Measurements from ENCODE around the gene PCDHGB3. TPM values are rescaled to one million over a fixed set of nuclear protein-coding genes. Genes with fewer than 3 reads are reported as not detected.
A peak's percentile ranks its signal among the peaks of the same experiment; 100 is the strongest.
"Not testable (repeated sequence)": the region's sequence is repeated elsewhere in the genome, so short reads cannot be mapped to it uniquely, and the experiment has no call there.

The PCDHGB3 gene
- total RNA-seq, 2 experiments from 2014 or later: 0.07 TPM; not detected in 1

DNA sequence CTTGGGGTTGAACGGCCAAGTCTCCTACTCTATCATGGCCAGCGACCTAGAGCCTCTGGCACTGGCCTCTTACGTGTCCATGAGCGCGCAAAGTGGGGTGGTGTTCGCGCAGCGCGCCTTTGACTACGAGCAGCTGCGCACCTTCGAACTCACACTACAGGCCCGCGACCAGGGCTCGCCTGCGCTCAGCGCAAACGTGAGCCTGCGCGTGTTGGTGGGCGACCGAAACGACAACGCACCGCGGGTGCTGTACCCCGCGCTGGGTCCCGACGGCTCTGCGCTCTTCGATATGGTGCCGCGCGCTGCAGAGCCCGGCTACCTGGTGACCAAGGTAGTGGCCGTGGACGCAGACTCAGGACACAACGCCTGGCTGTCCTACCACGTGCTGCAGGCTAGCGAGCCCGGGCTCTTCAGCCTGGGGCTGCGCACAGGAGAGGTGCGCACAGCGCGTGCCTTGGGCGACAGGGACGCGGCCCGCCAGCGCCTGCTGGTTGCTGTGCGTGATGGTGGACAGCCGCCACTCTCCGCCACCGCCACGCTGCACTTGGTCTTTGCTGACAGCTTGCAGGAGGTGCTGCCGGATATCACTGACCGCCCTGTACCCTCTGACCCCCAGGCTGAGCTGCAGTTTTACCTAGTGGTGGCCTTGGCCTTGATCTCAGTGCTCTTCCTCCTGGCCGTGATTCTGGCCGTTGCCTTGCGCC, 29.7 kb downstream of the PCDHGB3 start:
- intact Hi-C loops (cut with micrococcal nuclease): no loop called here
- Mint-ChIP-seq H3K27ac (no peak overlapping the region), H3K27me3 (ENCODE audit: low read depth) (peaks cover 58% of the 10 kb centered on the region), H3K4me3 (no peak overlapping the region), H3K36me3 (ENCODE audit: low read depth) (peaks cover 10% of the 10 kb centered on the region), H3K4me1 (ENCODE audit: low read depth) (peaks cover 5% of the 10 kb centered on the region), H3K9me3 (peaks cover 21% of the 10 kb centered on the region)
- DNase-seq: no peak
- CTCF ChIA-PET: interaction anchor here (0.9 to 1.3 kb wide), 2 partner anchors 113 to 595 kb away, joined by 3 to 6 read pairs; no protein-coding TSS in a partner anchor

DNA sequence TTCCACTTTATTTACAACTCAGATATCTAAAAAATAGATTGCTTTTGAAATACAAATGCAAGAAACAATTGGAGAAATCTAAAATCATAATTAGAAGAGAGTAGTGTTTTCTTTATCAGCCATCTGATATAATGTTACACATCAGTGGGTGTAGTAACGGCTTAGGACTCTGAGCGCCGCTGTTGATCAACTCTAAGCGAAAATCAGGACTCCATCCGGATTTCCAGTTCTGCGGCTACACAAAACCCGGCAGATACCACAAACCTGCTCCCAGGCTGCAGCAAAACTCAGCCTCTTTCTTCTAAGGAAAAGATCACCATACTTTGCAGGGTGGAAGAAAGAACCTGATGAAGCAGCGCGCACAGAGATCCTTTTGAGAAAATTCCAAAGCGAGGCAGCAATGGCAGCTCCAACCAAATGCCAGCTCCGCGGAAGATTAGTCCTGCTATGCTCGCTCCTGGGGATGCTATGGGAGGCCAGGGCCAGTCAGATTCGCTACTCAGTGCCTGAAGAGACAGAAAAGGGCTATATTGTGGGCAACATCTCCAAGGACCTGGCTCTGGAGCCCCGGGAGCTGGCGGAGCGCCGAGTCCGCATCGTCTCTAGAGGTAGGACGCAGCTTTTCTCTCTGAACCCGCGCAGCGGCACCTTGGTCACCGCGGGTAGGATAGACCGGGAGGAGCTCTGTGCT, 32.7 kb downstream of the PCDHGB3 start, which contains the start of gene PCDHGA9:
Gene PCDHGA9, plus strand, starts transcription at position 226 of the 691 bp plus-strand sequence. Its CDS starts 175 bp downstream, at position 401.
- Mint-ChIP-seq H3K36me3 (ENCODE audit: low read depth) (peaks cover 10% of the 10 kb centered on the region), H3K9me3 (peaks cover 21% of the 10 kb centered on the region), H3K4me3 (peak within 1 kb of the TSS; percentile 45), H3K4me1 (ENCODE audit: low read depth) (peaks cover 5% of the 10 kb centered on the region), H3K27ac (no peak within 1 kb of the TSS), H3K27me3 (ENCODE audit: low read depth) (peaks cover 60% of the 10 kb centered on the region)
- intact Hi-C loops (cut with micrococcal nuclease): no loop called here
- DNase-seq: peak; percentile 45
- CTCF ChIA-PET: interaction anchor here (0.6 to 1.9 kb wide), 7 partner anchors 9 to 206 kb away, joined by 3 to 6 read pairs (median 3); partner anchors contain the start of genes PCDHGA10, PCDHGA2 and TAF7

DNA sequence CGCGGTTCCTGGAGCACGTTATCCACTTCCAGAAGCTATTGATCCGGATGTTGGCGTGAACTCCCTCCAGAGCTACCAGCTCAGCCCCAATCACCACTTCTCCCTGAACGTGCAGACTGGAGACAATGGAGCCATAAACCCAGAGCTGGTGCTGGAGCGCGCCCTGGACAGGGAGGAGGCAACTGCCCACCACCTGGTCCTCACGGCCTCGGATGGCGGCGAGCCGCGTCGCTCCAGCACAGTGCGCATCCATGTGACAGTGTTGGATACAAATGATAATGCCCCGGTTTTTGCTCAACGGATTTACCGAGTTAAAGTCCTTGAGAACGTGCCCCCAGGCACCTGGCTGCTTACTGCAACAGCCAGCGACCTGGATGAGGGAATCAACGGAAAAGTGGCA, 33.3 kb downstream of the PCDHGB3 start:
- Mint-ChIP-seq H3K36me3 (ENCODE audit: low read depth) (peaks cover 11% of the 10 kb centered on the region), H3K27me3 (ENCODE audit: low read depth) (peaks cover 63% of the 10 kb centered on the region), H3K4me3 (no peak overlapping the region), H3K9me3 (peaks cover 23% of the 10 kb centered on the region), H3K27ac (no peak overlapping the region), H3K4me1 (ENCODE audit: low read depth) (peaks cover 6% of the 10 kb centered on the region)
- CTCF ChIA-PET: interaction anchor here (1.0 to 1.9 kb wide), 6 partner anchors 8 to 153 kb away, joined by 3 to 6 read pairs (median 4); partner anchors contain the start of genes PCDHGA10, PCDHGA2 and TAF7
- intact Hi-C loops (cut with micrococcal nuclease): no loop called here
- no peak for DNase-seq

DNA sequence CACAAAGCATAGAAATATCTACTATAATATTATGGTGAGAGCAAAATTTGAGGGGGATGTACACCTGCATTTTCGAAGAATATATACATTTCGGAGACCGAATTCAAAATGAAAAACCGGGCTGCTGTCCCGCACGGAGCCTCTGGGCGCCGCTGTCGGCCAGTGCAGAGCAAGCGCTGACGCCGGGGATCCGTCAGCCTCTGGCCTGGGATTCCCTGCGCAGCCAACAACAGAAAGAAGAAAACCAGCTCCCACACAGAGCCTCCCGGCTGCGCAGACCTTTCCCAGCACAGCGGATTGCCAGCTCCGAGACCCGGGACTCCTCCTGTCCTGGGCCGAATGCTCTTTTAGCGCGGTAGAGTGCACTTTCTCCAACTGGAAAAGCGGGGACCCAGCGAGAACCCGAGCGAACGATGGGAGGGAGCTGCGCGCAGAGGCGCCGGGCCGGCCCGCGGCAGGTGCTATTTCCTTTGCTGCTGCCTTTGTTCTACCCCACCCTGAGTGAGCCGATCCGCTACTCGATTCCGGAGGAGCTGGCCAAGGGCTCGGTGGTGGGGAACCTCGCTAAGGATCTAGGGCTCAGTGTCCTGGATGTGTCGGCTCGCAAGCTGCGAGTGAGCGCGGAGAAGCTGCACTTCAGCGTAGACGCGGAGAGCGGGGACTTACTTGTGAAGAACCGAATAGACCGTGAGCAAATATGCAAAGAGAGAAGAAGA, 37.9 kb downstream of the PCDHGB3 start, which contains the start of gene PCDHGB6:
Gene PCDHGB6, plus strand, starts transcription at position 232 of the 716 bp plus-strand sequence. Its CDS starts 182 bp downstream, at position 414.
- DNase-seq: peak; percentile 51
- not testable (repeated sequence) for H3K27ac Mint-ChIP-seq; H3K4me1 Mint-ChIP-seq (ENCODE audit: low read depth)
- intact Hi-C loops (cut with micrococcal nuclease): loop anchor here (5.0 kb wide), 1 partner anchor 36 kb away; the partner anchor contains the start of genes PCDHGA6 and PCDHGB3
- CTCF ChIA-PET: interaction anchor here (0.7 to 2.0 kb wide), 6 partner anchors 9 to 156 kb away, joined by 3 to 9 read pairs (median 4); partner anchors contain the start of genes PCDHGA11, PCDHGB7, PCDHGC3 and TAF7
- H3K9me3 Mint-ChIP-seq: peaks cover 19% of the 10 kb centered on the region
- peaks cover 66% of the 10 kb centered on the region for H3K27me3 Mint-ChIP-seq (ENCODE audit: low read depth)
- H3K4me3 Mint-ChIP-seq: peak within 1 kb of the TSS; percentile 48
- H3K36me3 Mint-ChIP-seq (ENCODE audit: low read depth): peaks cover 14% of the 10 kb centered on the region

DNA sequence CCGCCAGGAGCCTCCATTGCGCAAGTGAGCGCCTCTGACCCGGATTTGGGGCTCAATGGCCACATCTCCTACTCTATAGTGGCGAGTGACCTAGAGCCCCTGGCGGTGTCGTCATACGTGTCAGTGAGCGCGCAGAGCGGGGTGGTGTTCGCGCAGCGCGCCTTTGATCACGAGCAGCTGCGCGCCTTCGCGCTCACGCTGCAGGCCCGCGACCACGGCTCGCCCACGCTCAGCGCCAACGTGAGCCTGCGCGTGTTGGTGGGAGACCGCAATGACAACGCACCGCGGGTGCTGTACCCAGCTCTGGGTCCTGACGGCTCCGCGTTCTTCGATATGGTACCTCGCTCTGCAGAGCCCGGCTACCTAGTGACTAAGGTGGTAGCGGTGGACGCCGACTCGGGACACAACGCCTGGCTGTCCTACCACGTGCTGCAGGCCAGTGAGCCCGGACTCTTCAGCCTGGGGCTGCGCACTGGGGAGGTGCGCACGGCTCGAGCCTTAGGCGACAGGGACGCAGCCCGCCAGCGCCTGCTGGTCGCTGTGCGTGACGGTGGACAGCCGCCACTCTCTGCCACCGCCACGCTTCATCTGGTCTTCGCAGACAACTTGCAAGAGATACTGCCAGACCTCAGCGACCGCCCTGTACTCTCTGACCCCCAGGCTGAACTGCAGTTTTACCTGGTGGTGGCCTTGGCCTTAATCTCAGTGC, 39.7 kb downstream of the PCDHGB3 start:
- DNase-seq: no peak
- Mint-ChIP-seq H3K27me3 (ENCODE audit: low read depth) (peaks cover 69% of the 10 kb centered on the region), H3K36me3 (ENCODE audit: low read depth) (peaks cover 17% of the 10 kb centered on the region), H3K4me1 (ENCODE audit: low read depth) (peaks cover 14% of the 10 kb centered on the region), H3K4me3 (no peak overlapping the region), H3K27ac (no peak overlapping the region), H3K9me3 (peaks cover 17% of the 10 kb centered on the region)
- CTCF ChIA-PET: interaction anchor here (0.5 kb wide), 1 partner anchor 12 kb away, joined by 3 read pairs; the partner anchor contains the start of gene PCDHGB5
- intact Hi-C loops (cut with micrococcal nuclease): loop anchor here (5.0 to 10.0 kb wide), 3 partner anchors 37 to 465 kb away; partner anchors contain the start of genes DIAPH1, PCDH1, PCDHGA6 and PCDHGB3

DNA sequence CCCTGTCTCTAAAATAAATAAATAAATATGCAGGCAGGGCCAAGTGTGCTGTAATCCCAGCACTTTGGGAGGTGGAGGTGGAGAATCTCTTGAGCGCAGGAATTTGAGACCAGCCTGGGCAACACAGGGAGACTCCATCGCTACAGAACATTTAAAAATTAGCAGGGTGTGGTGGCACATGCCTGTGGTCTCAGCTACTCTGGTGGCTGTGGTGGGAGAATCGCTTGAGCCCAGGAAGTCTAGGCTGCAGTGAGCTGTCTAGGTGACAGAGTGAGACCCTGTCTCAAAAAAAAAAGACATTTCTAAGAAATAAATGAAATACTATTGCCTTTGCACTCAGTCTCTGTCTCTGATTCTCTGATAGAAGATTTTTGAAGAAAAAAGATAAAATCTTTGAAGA, 41.5 kb downstream of the PCDHGB3 start:
- H3K36me3 Mint-ChIP-seq (ENCODE audit: low read depth): peaks cover 23% of the 10 kb centered on the region
- H3K4me3 Mint-ChIP-seq: no peak overlapping the region
- peaks cover 68% of the 10 kb centered on the region for H3K27me3 Mint-ChIP-seq (ENCODE audit: low read depth)
- no peak overlapping the region for H3K27ac Mint-ChIP-seq
- CTCF ChIA-PET: interaction anchor here (0.6 to 2.7 kb wide), 6 partner anchors 8 to 101 kb away, joined by 3 to 14 read pairs (median 4); partner anchors contain the start of gene PCDHGA11
- intact Hi-C loops (cut with micrococcal nuclease): loop anchor here (5.0 to 10.0 kb wide), 2 partner anchors 206 to 463 kb away; partner anchors contain the start of genes DIAPH1 and PCDH1
- peaks cover 17% of the 10 kb centered on the region for H3K9me3 Mint-ChIP-seq
- H3K4me1 Mint-ChIP-seq (ENCODE audit: low read depth): peaks cover 14% of the 10 kb centered on the region
- DNase-seq: no peak

DNA sequence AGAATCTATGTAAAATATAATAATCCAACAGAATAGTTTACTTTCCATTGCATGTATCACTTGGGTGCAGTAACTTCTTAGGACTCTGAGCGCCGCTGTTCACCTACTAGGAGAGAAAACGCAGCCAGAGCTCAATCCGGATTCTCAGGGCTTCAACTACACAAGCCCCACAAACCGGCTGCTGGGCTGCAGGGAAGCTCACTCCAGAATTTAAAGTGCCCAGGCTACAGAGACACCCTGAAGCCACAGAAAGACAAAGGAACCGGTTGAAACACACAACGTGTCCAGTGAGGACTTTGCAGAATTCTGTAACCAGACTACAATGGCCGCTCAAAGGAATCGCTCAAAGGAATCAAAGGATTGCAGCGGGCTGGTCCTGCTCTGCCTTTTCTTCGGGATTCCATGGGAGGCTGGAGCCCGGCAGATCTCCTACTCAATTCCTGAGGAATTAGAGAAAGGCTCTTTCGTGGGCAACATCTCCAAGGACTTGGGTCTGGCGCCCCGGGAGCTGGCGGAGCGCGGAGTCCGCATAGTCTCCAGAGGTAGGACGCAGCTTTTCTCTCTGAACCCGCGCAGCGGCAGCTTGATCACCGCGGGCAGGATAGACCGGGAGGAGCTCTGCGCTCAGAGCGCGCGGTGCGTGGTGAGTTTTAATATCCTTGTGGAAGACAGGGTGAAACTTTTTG, 43.0 kb downstream of the PCDHGB3 start, which contains the start of gene PCDHGA10:
Gene PCDHGA10, plus strand, starts transcription at position 134 of the 686 bp plus-strand sequence. Its CDS starts 189 bp downstream, at position 323.
- Mint-ChIP-seq H3K27me3 (ENCODE audit: low read depth) (peaks cover 69% of the 10 kb centered on the region), H3K9me3 (peaks cover 20% of the 10 kb centered on the region), H3K4me1 (ENCODE audit: low read depth) (peaks cover 16% of the 10 kb centered on the region), H3K4me3 (peak within 1 kb of the TSS; percentile 78), H3K27ac (no peak within 1 kb of the TSS), H3K36me3 (ENCODE audit: low read depth) (peaks cover 25% of the 10 kb centered on the region)
- intact Hi-C loops (cut with micrococcal nuclease): loop anchor here (1.0 to 10.0 kb wide), 6 partner anchors 92 to 462 kb away; partner anchors contain the start of genes DIAPH1, PCDH1 and TAF7
- DNase-seq: peak; percentile 73
- CTCF ChIA-PET: interaction anchor here (0.6 to 7.2 kb wide), 30 partner anchors 8 to 191 kb away, joined by 3 to 45 read pairs (median 4); partner anchors contain the start of genes PCDHGA11, PCDHGA12, PCDHGA5 and PCDHGA9

DNA sequence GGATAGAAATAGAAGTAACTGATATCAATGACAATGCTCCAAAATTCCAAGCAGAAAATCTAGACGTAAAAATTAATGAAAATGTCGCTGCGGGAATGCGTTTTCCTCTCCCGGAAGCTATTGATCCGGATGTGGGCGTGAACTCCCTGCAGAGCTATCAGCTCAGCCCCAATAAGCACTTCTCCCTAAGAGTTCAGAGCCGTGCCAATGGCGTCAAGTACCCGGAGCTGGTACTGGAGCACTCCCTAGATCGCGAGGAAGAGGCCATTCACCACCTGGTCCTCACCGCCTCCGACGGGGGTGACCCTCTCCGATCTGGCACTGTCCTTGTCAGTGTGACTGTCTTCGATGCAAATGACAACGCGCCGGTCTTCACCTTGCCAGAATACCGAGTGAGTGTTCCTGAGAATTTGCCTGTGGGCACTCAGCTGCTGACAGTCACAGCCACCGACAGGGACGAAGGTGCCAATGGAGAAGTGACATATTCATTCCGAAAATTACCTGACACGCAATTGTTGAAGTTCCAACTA, 43.6 kb downstream of the PCDHGB3 start:
- Mint-ChIP-seq H3K27ac (no peak overlapping the region), H3K9me3 (peaks cover 22% of the 10 kb centered on the region), H3K27me3 (ENCODE audit: low read depth) (peaks cover 69% of the 10 kb centered on the region), H3K4me3 (peak overlapping the region; percentile 78), H3K4me1 (ENCODE audit: low read depth) (peaks cover 16% of the 10 kb centered on the region), H3K36me3 (ENCODE audit: low read depth) (peaks cover 30% of the 10 kb centered on the region)
- CTCF ChIA-PET: interaction anchor here (0.6 to 7.2 kb wide), 26 partner anchors 8 to 153 kb away, joined by 3 to 45 read pairs (median 5); partner anchors contain the start of genes PCDHGA11, PCDHGA12, PCDHGA5 and PCDHGA9
- no peak for DNase-seq
- intact Hi-C loops (cut with micrococcal nuclease): loop anchor here (1.0 to 10.0 kb wide), 5 partner anchors 93 to 461 kb away; partner anchors contain the start of genes DIAPH1, PCDH1 and TAF7

DNA sequence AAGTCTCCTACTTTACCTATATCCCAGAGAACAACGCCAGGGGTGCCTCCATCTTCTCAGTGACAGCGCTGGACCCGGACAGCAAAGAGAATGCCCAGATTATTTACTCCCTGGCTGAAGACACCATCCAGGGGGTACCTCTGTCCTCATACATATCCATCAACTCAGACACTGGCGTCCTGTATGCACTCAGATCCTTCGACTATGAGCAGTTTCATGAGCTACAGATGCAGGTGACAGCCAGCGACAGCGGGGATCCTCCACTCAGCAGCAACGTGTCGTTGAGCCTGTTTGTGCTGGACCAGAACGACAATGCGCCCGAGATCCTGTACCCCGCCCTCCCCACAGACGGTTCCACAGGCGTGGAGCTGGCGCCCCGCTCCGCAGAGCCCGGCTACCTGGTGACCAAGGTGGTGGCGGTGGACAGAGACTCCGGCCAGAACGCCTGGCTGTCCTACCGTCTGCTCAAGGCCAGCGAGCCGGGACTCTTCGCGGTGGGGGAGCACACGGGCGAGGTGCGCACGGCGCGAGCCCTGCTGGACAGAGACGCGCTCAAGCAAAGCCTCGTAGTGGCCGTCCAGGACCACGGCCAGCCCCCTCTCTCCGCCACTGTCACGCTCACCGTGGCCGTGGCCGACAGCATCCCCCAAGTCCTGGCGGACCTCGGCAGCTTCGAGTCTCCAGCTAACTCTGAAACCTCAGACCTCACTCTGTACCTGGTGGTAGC, 44.7 kb downstream of the PCDHGB3 start:
- H3K27me3 Mint-ChIP-seq (ENCODE audit: low read depth): peaks cover 70% of the 10 kb centered on the region
- not testable (repeated sequence) for DNase-seq, H3K4me3 Mint-ChIP-seq
- peaks cover 21% of the 10 kb centered on the region for H3K9me3 Mint-ChIP-seq
- peak overlapping the region; percentile 9 for H3K27ac Mint-ChIP-seq
- peaks cover 27% of the 10 kb centered on the region for H3K36me3 Mint-ChIP-seq (ENCODE audit: low read depth)
- intact Hi-C loops (cut with micrococcal nuclease): loop anchor here (5.0 to 10.0 kb wide), 2 partner anchors 203 to 460 kb away; partner anchors contain the start of genes DIAPH1 and PCDH1
- peaks cover 16% of the 10 kb centered on the region for H3K4me1 Mint-ChIP-seq (ENCODE audit: low read depth)
- CTCF ChIA-PET: interaction anchor here (0.8 to 7.2 kb wide), 7 partner anchors 16 to 149 kb away, joined by 3 to 45 read pairs (median 5); partner anchors contain the start of gene PCDHGA12
